Occipital lobe (tissue), 2 donors: ENCODE results near the gene APOC3. TPM values are rescaled to one million over a fixed set of nuclear protein-coding genes. Genes with fewer than 3 reads are reported as not detected.

Experiments used
- DNase-seq: peaks from one replicate; lab custom pipeline; 2025; lab: John Stamatoyannopoulos, UW
- total RNA-seq: library from RNA; depleted of rRNA; stranded (reverse); fragments of >200 nt; gene quantifications from one replicate; pipeline ENCODE4 v1.2.3, GENCODE V29; 2014

Gene APOC3
- total RNA-seq, 1 donor from 2014 or later: not detected

DNA sequence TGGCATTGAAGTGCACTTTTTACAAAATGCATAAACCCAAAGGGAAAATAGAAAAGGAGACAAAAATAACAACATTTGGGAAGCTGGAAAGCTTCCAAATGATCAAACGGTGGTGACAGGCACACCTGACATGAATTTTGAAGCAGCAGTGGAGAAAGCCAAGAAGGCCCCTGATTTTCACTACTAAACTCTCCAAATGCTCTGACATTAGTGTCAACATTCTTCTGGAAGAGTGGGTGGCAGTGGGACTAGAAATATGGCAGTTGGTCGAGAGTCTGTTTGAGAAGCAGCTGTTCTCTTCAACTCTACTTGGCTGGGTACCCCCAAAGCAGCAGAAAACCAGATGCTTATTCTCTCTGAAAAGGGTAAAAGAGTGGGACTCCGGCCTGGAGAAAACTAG lies 25.7 kb upstream of the APOC3 start:
- DNase-seq: no peak

DNA sequence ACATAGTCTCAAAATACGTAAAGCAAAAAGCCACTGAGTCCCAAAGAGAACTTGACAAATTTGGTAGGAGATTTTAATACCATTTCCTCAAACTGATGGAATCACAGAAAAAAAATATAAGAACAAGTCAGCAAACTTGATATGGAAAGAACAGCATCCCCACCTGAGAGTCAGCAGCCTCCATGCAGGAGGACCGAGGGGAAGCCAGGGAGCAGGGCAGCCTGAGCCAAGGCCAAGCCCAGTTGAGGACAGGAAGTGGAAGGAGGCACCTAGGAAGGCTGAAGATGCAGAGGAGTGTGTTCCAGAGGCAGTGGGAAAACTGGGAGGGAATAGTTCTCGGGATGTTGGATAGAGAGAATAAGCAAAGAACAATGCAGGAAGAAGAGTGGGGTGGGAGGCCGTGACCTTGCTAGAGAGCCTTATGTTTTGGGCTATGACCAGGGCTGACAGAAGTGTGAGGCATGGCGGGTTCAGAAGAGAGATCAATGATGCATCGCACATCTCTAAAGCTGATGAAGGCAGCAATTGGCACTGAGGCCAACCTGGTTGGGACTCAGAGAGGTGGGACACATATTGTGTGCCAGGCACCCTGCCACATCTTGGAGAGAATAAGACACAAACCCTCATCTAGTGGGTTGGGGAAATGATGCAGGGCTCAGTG lies 22.0 kb upstream of the APOC3 start:
- DNase-seq: no peak

DNA sequence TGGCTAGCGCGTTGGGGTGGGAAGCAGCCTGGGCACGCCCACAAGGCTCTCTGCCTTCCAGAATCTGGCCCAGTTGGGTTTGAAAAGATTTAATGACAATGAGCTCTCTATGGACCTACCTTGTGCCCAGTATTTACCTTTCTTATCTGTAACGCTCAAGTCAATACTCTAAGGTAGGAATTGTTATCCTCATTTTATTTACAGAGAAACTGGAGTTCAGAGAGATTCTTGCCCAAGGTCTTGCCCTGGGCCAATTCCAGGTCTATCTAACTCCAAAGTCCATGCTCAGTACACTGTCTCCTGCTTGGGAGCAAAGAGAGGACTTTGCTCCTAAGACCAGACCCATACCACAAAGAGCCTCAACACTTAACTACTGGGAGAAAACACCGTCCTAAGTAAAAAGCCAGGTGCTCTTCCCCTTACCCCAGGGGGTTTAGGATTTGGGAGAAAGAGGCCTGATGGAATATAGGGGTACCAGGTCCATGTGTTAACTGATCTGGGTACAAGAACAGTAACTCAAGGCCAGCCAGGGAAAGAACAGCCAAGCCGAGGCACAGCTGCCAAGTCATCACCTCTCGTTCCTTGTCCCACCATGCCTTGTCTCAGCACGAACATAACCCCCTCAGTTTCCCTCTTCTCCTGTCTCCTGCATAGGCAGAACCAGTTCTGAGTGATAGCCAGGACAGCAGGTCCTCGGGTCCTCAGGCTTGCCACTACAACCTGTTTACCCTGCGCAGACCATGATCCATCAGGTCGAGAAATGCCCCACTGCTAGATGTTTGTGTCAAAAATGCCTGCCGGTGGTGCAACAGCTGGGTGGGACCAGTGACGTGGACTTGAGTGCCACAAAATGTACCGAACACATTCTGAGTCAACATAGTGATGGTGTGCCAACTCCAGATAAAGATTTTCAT lies 21.2 kb upstream of the APOC3 start:
- no peak for DNase-seq

DNA sequence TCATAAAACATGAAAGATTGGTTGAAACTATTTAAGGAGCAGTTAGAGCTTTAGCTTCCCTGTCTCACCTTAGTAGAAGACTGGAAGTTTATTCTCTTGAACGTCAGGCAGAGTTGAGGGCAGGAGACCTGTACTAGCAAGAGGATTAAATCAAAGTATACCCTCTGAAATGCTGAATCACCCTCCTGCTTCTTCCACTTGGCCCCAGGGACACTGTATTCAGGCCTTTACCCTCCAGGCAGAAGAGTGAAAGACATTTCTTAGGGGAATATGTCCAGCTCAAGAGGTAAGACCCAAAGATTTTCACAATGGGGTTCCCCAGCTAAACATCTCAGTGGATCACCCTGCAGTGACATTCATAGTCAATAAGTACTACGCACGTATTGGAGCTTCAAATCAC lies 18.5 kb upstream of the APOC3 start:
- no peak for DNase-seq

DNA sequence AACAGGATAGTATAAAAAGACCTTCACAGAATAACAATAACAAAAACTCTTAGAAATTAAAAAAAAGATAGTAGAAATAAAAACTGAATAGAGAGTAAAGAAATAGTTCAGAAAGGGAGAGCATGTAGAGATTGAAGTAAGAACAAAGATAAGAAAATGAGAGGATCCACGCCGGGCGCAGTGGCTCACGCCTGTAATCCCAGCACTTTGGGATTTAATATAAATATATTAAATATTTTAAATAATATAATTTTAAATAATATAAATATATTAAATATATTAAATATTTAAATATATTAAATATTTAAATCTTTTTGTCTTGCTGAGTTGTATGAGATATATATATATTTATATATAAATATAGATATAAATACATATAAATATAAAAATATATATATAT lies 17.6 kb upstream of the APOC3 start:
- DNase-seq: no peak

DNA sequence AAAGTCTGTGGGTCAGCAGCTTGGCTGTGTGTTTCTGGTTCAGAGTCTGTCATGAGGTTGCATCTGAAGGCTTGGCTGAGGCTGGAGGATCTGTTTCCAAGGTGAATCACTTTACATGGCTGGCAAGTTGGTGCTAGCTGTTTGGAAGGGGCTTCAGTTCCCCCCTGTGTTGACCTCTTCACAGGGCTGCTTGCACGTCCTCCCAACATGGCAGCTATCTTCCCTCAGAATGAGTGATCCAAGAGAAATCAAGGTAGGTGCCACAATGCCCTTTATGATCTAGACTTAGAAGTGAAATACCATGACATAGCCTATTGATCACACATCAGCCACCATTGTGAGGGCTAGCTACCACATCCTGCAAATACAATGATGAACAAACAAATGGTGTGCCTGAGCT lies 16.5 kb upstream of the APOC3 start:
- no peak for DNase-seq

DNA sequence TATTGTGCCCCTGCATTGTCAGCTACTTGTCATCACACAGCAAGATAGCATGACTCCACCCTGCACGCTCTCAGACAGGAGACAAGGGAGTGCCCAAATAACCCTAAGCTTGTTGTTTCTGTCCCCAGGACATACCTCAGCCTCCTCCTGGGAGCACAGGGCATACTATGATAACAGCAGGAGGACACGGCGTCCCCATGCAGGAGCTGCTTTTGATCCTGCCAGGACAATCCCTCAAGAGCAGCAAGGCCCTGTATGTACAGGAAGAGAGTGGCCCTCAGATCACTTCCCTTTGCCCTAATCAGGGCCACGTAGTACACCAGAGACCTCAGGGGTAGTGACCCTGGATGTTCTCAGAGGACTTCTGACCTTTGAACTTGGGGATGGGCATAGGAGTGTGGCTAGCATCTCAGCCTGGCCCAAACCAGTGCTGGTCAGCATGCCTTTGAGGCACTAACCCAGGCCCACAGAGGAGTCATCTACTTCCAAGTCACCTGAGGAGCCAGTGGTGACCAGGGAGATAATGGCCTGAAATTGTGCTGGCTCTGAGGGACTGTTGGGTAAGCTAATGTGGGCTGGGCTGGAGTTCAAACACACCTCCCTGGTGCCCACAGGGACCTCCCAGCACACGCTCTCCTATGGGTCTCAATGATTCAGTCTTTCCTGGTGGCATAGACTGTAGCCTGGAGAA lies 15.8 kb upstream of the APOC3 start:
- DNase-seq: no peak

DNA sequence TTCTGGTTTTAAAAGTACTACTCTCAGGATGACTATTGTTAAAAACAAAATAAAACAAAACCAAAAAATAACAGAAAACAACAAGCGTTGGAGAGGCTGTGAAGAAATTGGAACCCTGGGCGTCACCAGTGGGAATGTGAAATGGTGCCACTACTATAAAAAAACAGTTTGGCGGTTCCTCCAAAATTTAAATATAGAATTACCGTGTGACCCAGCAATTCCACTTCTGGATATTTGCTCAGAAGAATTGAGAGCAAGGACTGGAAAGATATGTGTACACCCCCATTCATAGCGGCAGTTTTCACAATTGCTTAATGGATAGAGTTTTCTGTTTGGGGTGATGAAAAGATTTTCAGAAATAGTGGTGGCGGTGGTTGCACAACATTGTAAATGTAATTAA lies 15.2 kb upstream of the APOC3 start:
- DNase-seq: no peak

DNA sequence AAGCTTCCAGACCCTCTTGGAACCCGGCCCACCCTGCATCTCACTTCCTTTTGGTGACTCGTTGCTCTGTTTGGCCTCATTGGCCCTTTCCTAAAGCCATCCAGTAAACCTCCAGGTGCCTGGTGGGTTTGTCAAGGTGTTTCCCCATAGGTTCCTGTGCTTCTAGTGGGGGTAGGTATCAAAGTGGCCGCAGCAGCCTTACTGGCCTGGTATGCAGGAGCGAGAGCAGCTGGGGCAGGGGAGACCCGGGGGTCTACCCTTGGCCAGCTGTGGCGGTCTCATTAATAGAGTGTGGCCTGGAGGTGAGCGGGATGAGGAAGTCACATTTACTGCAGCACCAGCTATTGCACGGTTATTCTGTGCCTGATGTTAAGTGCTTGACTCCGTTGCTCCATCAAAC lies 10.7 kb upstream of the APOC3 start:
- DNase-seq: no peak

DNA sequence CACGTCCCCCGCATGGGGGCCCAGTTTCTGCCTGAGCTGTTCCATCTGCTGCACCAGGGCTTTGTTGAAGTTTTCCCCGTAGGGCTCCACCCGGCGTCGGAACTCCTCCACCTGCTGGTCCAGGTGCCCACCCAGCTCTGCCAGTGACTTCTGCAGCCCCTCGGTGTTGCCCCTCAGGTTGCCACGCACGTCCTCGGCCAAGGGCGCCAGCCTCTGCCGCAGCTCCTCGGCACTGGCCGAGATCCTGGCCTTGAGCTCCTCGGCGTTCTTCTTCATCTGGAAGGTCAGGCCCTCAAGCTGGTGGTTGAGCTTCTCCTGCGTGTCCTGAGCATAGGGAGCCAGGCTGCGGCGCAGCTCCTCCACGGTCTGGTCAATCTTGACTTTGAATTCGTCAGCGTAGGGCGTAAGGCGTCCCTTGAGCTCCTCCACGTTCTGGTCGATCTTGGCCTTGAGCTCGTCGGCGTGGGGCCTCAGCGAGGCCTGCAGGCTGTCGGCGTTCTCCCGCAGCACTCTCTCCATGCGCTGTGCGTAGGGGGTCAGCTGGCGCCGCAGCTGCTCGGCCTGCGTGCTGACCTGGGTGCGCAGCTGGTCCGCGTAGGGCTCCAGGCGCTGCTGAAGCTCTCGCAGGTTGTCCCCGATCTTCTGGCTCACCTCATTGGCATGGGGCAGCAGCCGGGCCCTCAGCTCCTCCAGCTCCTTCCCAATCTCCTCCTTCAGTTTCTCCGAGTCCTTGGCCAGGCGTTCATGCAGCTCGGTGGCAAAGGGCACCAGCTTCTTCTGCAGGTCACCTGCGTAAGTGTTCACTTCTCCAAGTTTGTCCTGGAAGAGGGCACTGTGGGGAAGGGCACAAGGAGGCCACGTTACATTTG lies 8.4 kb upstream of the APOC3 start:
- DNase-seq: no peak

DNA sequence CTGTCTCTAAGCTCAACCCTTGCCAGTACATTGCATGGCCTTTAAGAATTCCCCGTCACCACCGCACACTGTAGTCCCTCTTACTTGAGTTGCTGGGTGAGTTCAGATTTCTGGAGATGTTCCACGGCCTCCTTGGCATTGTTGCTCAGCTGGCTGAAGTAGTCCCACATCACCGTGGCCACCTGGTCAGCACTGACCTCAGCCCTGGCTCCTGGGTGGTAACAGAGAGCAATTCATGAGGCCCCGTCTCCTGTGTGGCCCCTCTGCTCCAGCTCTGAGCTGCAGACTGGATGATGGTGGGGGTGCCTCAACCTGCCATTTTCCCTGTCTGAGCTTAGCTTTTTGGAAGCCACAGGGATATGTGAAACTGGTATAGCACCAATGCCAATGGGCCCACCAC lies 7.1 kb upstream of the APOC3 start:
- no peak for DNase-seq

DNA sequence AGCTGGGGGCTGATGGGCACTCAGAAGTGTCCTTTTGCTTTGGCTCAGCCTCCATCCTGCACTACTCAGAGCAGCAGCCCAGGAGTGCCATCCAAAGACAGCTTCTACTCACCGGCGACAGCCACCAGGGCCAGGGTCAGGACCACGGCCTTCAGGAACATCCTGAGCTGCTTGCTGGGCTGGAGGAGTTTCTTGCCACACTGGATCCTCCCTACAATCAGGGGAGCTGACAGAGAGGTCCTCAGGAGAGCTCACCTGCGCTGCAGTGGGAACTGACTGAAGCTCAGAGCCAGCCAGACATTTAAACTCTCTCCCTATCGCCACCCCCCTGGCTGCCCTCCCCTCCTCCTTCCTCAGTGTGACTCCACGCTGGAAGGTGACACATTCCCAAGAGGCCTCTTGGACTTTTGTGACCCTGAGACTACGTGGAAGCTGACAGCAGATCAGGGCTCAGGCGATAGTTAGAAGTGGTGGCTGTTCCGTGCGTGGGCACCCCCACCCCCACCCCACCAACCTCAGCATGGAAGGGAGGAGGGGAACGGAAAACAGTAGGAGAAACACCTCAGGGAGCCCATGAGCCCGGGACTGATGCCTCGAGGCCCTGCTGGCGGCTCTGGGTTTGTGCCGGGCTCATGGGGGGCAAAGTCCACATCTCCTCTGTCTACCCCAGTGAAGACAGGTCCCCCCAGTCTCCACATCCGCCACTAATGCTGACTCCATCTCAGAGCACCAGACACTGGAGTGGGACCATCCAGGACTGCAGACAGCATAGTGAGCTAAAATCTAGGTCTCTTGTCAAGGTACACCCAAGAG lies 6.5 kb upstream of the APOC3 start, which contains the start of gene APOA4:
APOA4 (minus strand) TSS at position 274 of the 813 bp plus-strand sequence; CDS start at position 161, 113 bp downstream.
- no peak for DNase-seq

DNA sequence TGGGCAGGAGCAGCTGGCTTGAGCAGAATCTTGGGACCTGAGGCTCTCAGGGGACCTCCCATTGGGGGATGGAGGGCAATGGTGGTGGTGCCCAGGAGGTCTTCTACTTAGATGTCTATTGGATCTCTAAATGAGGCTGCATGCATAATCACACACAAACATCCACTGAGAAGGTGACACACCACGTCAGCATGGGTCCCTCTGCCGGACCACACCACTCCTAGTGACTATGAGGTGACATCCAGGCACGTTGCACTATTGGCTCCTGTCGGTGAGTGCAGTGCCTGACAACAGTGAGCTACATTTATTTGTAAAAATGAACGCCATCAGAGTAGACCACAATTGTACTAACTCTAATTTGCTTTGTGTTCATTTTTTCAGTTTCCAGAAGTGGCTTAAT lies 4.3 kb upstream of the APOC3 start:
- no peak for DNase-seq

DNA sequence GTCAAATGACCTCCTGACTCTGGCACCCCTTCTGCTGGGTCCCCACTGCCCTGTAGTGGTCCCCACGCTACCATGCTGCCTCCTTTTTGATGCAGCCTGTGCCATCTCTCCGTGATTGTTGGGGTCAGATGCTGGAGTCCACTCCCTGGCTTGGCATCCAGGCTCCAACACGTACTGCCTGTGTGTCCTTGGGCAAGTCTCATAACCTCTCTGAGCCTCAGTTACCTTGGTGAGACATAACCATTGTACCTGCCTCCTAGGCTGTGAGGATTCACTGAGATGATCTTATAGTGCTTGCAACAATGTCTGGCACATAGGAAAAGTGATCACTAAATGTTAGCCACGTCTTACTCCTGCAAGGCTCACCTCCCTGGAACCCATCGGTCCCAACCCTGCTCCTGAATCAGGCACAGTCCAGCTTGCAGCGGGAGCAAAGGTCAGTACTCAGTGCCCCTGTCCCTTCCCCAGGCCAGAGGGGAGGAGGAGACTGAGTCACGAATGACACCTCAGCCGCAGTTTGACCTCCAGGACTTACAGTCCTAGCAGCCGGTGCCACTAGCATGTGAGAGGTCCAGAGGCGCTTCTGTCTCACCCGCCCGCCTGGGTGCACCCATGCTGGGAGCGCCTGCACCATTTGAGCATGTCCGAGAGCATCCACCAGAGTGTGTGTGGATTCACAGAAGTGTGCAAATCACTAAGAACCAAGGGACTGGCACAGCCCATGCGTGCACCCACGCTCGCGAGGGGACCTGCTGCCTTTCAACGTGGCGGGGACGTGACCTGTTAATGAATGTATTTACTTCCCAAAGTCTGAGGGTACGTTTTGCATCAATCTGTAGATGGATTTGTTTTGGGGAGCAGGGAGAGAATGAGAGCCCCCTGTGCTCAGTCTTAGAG lies 3.6 kb upstream of the APOC3 start:
- DNase-seq: no peak

DNA sequence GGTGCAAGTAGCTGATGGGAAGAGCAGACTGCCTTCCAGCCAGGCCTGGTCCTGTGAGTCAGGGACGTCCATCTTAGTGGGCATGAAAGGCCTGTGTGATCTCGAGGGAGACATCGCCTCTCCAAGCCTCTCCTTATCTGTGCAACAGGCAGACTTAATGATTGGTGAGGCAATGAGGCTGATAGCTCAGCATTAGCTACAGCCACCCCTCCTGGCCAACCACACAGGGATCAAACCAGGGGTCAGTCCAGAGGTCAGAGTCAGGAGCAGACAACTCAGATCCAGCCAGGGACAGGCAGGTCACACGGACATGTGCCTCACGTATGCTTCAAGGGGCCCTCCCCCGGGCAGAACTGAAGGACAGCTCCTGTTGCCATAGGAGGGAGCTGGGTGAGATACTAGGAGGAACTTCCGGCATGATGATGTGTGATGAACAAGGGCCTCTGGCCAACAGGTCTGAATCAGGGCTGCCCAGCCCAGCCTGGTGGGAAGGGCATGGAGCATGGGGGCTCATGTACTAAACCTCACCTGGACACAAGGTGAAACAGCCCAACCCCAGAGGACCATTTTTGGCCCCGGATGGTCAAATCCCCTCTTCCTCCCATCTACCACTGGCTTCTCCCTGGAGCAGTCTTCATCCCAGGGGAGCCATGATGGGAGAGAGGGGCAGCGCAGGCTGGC lies 2.8 kb upstream of the APOC3 start:
- no peak for DNase-seq

DNA sequence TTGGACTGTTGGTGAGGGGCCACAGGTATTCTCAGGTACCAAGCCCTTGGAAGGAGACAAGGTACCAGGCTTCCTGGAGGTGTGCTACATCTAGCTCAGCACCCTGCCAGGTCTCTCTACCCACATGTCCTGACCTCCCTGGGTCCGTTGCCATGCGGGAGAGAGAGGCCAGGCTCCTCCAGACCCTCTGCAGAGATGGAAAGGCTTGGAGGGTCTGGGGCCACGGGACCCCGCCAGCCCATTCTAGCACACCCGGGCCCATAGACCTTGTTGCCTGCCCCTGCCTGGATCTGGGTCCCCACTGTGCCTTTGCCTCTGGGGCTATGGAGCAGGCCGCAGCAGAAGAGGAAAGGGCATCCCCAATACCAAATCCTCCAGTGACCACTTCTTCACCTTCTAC lies 2.2 kb upstream of the APOC3 start:
- no peak for DNase-seq

DNA sequence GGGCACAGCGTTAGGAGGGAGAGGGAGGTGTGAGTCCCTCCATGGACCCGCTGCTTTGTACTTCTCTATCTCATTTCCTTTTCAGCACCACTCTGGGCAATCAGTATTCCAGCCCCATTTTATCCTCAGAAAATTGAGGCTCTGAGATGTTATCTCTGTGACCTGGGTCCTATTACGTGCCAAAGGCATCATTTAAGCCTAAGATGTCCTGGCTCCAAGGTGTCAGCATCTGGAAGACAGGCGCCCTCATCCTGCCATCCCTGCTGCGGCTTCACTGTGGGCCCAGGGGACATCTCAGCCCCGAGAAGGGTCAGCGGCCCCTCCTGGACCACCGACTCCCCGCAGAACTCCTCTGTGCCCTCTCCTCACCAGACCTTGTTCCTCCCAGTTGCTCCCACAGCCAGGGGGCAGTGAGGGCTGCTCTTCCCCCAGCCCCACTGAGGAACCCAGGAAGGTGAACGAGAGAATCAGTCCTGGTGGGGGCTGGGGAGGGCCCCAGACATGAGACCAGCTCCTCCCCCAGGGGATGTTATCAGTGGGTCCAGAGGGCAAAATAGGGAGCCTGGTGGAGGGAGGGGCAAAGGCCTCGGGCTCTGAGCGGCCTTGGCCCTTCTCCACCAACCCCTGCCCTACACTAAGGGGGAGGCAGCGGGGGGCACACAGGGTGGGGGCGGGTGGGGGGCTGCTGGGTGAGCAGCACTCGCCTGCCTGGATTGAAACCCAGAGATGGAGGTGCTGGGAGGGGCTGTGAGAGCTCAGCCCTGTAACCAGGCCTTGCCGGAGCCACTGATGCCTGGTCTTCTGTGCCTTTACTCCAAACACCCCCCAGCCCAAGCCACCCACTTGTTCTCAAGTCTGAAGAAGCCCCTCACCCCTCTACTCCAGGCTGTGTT lies 829 bp upstream of the APOC3 start:
- no peak for DNase-seq
